HL-60/S4 treated with retinoic acid at 250 ng/mL for 4 days and 3 days (cell line): ENCODE data around the gene MAP4K2.
"Not testable (repeated sequence)": the region's sequence is repeated elsewhere in the genome, so short reads cannot be mapped to it uniquely, and the experiment has no call there.

Experiments
- in situ Hi-C: fragments of 300-500 bp; cut with MboI; formaldehyde crosslinking; loops from 2 replicates; pipeline ENCODE4 v1.7.0; 2022; ENCODE audit warnings: low sequenced_read_pairs

Gene MAP4K2

DNA sequence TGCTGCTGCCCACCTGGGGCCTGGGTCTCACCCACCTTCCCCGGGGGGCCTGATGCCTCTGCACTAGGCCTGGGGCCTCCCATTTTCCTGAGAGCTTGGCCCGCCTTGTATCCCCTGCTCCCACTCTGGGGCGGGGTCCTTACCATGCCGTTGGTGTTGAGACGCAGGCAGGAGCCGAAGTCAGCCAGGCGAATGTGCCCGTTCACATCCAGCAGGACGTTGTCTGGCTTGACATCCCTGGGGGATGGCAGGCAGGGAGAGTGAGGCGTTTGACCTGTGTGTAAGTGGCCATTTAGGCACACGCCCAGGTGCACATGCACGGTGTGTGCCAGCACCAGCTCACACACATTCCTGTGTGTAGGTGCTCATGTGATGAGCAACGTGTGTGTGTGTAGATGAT is 36.3 kb upstream of the MAP4K2 start:
- in situ Hi-C loops: no loop called here

DNA sequence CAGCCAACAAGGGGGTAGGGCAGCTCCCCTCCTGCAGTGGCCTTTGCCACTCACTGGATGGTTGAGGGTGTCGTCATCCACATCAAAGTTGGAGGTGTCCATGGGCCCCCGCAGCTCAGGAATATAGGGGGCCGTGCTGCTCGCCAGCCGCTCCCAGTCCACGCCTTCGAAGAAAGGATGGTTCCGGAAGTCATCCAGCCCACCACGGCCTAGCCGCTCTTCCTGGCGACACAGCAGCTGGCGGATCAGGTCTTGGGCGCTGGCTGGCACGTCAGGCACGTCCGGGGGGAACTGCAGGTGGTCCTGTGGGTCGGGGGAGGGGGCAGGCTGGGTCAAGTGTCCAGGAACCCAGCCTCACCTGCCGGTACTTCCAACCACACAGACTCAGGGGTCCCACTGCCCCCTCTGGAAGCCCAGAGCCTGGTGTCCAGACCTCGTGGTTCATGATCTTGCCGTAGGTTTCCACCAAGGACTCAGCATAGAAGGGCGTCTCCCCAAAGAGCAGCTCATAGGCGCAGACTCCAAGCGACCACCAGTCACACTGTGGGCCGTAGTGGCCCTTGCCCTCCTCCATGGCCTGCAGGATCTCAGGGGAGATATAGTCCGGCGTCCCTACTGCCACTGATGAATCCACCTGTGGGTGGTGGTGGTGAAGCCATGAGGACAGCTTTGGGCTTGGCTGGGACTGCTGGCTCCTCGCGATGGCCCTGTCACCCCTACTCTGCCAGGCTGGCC is 35.8 kb upstream of the MAP4K2 start:
- in situ Hi-C loops: no loop called here

DNA sequence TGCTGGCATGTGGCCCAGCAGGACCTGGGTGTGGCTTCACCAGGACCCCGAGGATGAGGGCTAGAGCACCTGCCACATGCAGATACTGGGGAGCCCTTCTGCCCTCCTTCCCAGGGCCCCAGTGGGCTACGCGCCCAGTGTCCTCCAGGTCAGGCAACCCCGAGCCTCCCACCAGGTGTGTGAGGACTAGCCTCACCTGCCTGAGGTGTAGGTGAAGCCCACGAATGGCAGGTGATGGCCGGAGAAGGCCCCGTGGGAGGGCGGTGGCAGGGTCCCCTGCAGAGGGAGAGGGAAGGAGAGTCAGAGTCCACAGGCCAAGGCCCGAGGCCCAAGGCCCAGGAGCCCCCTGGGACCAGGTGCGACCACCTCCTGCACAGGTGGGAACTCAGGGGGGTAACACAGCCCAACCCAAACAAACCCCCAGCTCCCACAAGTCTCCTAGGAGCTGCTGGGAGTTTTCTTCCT is 34.9 kb upstream of the MAP4K2 start:
- in situ Hi-C loops: no loop called here

DNA sequence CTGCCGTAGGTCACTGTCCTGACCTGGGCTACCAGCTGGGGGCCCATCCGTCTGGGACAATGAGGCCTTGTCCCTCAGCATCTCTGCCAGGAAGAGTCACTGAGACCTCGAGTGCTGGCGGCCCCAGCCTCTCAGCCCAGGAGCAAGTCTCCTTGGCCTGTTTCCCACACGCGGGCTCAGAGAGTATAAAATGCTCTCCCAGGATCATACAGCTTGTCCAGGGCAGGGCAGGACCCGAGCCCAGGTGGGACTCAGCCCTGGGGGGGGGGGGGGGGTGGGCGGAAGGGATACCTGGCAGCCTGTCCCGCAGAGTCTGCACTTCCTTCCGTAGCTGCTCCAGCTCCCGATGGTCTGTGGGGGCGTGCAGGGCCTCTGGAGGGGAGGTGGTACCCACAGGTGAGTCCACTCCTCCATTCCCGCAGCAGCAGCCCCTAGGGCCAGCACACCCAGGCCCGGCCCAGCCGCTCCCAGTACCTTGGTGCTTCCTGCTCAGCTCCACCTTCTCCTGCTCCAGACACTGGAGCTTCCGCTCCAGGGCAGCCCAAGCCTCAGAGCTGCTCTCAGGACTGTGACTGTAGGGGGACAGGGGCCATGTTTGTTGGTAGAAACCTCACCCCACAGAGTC is 33.5 kb upstream of the MAP4K2 start:
- in situ Hi-C loops: no loop called here

DNA sequence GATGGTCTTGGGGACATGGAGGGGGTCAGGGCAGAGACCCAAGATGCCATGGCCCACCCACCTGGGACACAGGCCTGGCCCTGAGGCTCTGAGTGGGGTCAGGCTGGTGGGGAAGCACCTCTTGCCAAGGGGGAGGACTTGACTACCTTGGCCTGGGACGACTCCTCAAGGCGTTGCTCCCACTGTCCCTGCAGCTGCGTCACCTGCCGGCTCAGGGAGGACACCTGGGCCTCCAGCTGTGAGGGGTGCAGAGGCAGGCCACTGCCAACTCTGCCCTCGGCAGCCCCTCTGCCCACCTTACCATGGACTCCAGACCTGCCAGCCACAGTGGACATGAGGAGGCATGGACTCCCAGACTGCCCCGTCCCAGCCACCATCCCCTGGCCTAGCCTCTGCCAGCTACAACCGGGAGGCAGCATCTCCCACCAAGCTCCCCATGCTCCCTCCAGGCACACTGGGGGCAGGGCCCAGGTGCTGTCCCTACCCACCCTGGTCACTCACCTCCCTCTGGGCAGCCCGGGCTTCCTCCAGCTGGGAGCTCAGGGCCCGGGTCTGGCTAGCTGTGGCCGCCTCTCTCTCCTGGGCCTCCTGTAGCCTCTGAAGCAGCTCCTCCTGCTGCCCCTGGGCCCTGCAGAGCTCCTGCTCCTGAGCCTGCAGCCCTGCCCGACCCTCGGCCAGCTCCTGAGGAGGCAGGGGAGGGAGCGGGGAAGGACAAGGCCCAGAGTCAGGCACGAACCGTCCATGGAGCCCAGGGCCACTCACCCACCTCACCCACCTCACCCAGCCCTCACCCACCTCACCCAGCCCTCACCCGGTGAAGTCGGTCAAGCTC is 32.8 kb upstream of the MAP4K2 start:
- in situ Hi-C loops: no loop called here

DNA sequence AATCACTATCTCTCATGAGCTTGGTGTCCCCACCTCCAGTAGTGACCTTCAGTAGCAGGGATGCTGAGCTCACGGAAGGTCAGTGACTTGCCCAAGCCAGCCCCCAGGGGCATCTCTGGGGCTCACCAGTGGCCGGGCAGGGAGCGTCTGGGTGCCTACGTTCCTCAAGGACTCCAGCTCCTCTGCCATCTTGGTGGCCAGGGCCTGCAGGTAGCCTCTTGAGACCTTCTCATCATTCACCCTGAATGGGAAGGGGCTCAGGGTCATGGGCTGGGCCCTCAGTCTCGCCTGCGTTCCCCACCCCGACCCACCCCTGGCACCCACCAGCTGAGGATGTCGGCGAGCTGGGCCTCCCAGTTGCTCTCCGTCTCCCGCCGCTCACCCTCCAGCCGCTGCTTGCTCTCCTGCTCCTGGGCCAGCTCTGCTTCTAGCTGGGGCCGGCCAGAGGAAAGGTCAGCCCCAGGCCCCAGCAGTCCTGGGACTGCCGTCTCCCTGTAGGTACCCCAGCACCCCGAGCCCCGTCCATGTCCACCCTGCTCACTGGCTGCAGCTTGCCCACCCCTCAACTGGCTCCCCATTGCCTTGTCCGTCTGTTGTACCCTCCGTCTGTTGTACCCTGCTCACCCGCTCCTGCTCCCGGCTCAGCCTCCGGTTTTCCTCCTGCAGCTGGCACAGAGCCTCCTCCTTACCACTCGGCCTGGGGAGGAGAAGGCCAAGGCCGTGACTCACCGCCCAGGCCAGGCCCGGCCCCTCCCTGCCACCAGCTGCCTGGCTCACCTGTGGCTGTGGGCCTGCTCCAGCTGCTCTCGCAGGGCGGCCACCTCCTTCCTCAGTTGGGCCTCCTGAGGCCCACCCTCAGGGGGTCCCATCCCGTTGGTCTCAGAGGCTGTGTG is 32.0 kb upstream of the MAP4K2 start:
- in situ Hi-C loops: no loop called here

DNA sequence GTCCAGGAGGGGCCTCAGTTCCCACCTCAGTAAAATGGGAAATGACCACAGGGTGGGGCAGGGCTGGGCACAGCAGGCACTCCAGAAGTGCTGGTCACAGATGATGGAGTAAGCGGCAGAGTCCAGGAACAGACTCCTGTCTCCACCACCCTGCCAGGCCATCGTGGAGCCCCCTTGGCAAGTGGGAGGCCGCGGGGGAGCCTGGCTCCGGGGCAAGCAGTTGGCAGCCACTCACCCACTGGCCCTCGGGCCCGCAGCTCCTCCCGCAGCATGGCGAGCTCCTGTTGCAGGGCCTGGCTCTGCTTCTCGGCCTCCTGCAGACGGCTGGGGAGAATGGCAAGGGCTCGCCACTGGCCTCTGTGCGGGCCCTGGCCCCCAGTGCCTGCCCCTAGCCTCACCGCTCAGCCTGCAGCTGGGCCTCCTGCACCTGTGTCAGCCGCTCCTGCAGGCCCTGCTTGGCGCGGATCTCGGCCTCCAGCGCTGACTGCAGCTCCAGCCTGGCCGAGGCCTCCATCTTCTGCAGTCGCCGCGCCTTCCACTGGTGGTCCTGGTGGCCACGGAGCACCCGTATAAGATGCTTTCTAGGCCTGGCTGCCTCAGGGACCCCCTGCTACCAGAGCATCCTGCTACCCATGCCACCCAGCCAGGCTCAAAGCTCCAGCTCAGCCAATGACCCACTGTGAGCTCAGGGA is 31.2 kb upstream of the MAP4K2 start:
- in situ Hi-C loops: no loop called here

DNA sequence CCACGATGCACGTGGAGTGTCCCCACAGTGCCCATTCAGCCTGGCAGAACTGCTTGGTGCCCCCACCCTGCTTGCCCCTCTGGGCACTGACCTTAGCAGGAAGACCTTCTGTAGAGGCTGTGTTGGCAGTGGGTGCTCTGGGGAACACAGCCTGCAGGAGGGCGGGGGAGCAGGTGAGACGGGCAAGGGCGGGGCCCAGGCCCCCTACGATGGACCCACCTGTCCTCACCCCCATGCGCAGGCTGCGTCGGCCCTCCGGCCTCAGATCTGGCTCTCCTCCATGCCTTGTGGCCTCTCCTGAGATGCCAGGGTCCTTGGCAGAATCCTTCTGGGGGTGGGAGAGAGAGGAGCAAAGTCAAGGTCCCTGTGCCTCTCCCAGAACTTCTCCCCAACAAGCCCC is 30.5 kb upstream of the MAP4K2 start:
- in situ Hi-C loops: no loop called here

DNA sequence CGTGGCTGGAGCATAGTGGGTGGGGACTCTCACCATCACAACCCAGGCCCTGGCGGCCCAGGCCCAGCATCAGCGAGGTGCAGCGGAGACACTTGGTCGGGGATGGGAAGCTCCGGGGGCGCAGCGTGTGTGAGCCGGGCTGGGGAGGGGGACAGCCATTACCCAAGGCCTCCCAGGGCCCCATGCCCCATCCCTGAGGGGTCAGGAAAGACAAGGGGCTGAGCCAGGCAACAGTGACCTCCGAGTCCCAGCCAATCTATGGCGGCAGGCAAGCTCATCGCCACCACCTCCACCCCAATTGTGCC is 30.1 kb upstream of the MAP4K2 start:
- in situ Hi-C loops: no loop called here

DNA sequence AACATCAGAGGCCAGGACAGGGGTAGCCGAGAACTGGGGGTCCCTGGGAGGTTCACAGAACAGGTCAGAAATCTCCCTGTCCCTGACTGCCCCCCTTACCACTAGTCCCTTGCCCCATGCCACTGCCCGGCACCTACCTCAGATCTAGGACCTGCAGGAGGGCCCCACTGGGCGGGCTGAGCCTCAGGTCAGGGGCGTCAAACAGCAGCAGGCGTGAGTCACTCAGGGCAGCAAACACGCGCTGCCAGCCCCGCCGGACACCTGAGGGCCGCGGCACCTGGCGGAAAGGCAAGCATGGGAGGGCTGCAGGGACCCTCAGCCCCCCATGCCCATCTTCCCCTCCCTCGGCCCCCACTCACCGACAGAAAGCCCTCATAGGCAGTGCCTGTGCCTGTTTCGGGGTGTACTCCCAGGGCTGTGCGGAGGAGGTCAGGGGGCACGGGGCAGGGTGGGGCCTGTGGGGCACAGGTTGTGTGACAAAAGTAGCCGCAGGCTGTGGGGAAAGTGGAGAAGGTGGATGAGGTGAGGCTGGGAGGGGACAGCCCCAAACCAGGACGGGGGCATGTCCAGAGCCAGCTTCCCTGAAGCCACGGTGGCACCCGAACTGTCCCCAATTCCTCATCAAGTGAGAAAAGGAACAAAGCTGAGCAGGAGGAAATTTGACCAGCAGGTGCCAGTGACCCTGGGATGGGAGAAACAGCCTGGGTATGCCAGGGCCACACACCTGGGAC is 29.6 kb upstream of the MAP4K2 start:
- in situ Hi-C loops: no loop called here

DNA sequence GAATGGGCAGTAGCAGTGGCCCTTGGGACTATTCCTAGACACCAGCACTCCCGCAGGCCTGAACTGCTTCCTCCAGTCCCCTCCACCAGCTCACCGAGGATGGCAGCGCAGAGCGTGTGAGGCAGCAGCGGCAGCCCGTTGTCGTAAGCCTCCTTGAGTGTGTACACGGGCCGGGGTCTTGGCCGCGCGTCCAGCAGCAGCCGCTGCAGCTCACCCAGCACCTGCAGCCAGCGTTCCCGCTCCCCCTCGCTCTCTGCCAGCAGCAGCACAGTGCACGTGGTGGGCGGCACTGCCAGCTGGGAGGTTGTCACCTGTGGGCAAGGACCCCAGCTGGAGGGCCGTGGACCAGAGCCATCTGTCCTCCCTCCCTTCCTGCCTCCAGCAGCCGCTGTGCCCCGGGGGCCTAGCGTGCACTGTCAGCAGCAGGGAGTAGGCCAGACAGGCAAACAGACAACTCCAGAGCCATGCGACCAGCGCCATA is 28.4 kb upstream of the MAP4K2 start:
- in situ Hi-C loops: no loop called here

DNA sequence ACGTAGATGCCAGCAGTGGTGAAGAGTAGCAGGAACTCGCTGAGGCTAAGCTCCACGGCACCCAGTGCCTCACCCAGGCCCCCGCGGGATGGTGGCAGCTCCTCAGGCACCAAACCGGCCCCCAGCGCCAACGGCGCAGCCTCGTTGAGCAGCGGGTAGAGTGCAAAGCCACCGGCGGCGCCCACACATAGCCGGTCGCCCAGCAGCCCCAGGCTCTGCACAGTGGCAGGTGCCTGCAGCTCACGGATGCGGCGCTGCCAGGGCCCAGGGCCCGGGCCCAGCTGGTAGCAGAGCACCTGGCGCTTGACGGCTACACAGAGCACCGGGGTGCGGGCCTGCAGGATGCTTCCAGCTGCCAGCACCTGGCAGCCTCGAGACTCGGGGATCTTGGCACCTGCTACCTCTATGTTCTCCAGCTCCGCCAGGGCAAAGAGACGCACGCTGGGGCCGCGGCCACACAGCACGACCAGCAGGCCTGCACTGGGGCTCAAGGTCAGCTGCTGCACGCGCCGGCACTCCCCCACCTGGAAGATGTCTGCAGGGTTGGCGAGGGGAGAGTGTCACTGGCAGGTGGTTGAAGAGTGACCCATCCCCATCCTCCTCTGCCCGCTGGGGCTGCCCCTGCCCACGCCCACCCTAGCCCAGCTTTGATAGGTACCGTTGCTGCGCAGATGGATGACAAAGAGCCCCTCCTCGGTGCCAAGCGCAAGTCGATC is 26.7 kb upstream of the MAP4K2 start:
- in situ Hi-C loops: no loop called here

DNA sequence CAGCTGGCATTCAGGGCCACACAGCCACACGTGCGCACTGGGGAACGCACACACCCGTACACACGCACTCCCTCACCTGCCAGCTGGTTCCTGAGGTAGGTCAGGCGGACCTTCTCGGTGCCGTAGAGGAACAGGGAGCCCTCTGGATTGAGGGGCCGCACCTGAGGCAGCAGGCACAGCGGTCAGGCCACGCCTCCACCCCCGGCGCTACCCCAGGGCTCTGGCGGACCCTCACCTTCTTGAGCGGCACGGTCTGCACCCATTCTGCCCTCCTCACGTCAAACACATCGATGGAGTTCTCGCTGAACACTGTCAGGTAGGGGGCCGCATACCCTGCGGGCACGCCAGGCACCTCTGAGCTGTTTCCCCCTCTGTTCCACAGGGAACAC is 24.4 kb upstream of the MAP4K2 start:
- in situ Hi-C loops: no loop called here

DNA sequence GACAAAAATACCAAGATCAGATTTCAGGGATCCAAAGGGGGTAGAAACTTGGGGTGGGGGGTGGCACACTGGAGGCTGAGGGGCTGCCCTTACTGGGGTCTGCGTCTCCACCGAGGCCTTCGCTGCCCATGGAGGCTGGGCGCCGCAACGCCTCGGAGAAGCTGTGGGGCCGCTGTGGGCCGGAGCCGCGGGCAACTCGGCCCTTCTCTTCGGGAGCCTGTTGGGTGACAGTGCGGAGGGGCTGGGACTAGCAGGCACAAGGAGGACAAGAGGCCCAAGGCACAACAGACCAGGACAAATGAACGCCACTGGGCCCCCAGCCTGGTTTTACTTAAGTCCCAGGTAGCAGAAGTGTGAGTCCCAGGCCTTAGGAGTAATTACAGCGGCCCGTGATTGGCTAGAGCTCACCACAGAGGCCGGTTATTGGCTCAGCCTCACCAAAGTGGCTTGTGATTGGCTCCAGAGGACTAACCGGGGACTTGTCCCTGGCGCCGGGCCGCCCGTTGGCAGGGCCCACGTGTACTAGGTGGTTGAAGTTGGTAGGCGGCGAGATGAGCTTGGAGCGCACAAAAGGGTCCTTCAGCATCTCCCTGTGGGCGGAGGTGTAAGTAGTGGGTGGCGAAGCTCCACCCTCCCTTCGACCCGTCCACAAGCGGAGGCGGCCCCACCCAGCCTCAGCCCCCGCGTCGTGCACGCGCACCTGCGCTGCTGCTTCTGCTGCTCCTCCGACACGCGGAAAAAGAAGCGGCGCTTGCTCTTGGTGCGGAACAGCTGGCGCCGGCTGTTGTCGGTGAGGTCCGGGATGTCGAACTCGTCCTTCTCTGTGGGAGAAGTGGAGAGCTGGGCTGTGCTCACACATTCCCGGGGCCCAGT is 23.8 kb upstream of the MAP4K2 start:
- in situ Hi-C loops: no loop called here

DNA sequence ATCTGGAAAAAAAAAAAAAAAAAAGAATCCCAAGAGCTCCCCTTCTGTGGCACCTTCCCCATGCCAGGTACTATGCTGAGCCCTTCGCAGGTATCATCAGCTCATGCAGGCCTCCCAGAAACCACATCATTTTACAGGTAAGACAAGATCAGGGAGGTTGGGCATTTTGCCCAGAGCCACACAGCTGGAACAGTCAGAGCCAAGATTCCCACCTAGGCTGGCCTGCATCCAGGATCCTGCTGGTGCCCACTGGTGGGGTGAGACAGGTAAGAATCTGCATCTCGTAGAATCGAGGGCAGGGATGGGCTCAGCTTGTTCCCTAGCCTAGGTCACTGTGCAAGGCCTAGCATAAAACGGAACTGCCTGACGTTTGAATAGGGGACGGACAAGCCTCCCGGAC is 23.0 kb upstream of the MAP4K2 start:
- in situ Hi-C loops: no loop called here

DNA sequence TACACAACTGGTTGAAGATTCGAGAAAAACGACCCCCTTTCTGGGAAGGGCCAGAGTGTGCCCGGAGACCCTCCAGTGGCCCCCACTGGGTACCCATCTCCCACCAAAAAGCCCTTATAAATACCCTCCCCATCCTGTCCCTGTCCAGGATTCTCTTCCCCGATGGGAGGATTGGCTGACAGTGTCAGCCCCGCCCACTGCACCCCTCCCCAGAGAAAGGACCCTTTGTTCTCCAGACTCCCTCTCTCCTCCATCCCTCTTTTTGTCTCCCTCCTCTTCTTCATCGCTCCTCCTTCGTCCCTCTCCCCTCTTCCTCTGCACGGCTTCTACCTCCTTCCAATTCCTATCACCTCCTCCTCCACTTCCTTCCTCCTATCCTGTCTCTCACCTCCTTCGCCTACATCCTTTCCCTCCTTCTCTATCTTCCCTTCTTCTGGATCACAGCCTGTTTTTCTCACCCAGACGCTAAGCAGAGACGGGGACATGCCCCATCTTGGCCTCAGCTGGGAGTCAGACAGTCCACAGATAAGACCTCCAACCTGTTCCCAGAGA is 20.6 kb upstream of the MAP4K2 start:
- in situ Hi-C loops: no loop called here

DNA sequence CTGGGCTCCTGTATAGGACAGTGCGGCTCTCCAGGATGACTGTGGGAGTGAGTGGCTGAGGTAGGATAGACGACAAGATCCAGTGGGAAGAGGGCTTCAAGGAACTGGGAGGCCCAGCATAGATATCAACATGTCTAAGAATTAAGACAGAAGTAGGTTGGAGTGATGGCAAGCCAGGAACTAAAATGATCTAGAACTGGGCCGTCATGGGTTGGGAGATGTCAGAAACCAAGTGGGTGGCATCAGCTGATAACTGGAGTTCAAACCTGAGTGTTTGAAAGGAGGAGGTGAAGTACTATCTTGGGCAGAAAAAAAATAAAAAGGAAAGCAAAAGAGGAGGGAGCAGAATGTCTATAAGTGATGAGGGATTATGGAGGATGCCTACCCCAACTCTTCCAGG is 14.5 kb upstream of the MAP4K2 start:
- in situ Hi-C loops: no loop called here

DNA sequence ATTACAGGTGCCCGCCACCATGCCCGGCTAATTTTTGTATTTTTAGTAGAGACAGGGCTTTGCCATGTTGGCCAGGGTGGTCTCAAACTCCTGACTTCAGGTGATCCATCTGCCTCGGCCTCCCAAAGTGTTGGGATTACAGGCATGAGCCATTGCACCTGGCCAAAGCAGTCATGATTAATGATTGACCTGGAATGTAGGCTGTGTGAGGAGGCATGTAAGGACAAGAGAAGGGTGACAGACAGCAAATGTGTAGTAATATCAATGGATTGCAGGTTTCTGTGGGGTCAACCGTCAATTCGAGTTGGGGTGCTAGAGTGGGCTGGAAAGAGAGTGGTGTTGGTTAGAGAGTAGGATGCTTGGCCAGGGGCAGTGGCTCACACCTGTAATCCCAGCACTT is 12.4 kb upstream of the MAP4K2 start:
- in situ Hi-C loops: not testable (repeated sequence)
